A549 (cell line): ENCODE data around the gene TOMM6.

Experiments
- CHD2 ChIP-seq: fragments of 150-350 bp; IDR thresholded peaks from 2 replicates; pipeline ENCODE4 v1.6.1; 2014; ENCODE audit warnings: low read length; ENCODE audit not compliant: partially characterized antibody
- HDAC2 ChIP-seq: fragments of 200-600 bp; sonication (generic); IDR thresholded peaks from 2 replicates; pipeline ENCODE4 v1.6.1; 2016
- JUN ChIP-seq, 2 experiments: fragments of >200 bp; sonication (Bioruptor Twin); formaldehyde crosslinking; IDR thresholded peaks; 2 replicates in 1 of 2; 3 replicates in 1 of 2; pipeline ENCODE4 v1.6.1; 2016 to 2017
- RAD21 ChIP-seq, 2 experiments: fragments of >200 bp in 1 of 2; sonication (Bioruptor Twin) in 1 of 2; formaldehyde crosslinking in 1 of 2; IDR thresholded peaks in 1 of 2; conservative IDR thresholded peaks in 1 of 2; 2 replicates in 1 of 2; 3 replicates in 1 of 2; pipeline ENCODE4 v1.6.1; 2012 to 2018; ENCODE audit warnings: inconsistent platforms in 1 of 2
- RCOR1 ChIP-seq: fragments of 150-350 bp; IDR thresholded peaks from 2 replicates; pipeline ENCODE4 v1.6.1; 2014; ENCODE audit warnings: antibody characterized with exemption, low read length, low read depth
- RNF2 ChIP-seq: fragments of 200-600 bp; sonication (generic); IDR thresholded peaks from 2 replicates; pipeline ENCODE4 v1.6.1; 2016; ENCODE audit warnings: low read depth, mild to moderate bottlenecking, antibody characterized with exemption, moderate library complexity, borderline replicate concordance
- TF ChIP-seq, protein P1 (sequence below): fragments of >200 bp; sonication (Bioruptor Twin); formaldehyde crosslinking; IDR thresholded peaks from 3 replicates; pipeline ENCODE4 v1.5.1; 2016
- TF ChIP-seq, protein P2 (sequence below): IDR thresholded peaks from 2 replicates; pipeline ENCODE4 v1.6.1; 2012

DNA sequence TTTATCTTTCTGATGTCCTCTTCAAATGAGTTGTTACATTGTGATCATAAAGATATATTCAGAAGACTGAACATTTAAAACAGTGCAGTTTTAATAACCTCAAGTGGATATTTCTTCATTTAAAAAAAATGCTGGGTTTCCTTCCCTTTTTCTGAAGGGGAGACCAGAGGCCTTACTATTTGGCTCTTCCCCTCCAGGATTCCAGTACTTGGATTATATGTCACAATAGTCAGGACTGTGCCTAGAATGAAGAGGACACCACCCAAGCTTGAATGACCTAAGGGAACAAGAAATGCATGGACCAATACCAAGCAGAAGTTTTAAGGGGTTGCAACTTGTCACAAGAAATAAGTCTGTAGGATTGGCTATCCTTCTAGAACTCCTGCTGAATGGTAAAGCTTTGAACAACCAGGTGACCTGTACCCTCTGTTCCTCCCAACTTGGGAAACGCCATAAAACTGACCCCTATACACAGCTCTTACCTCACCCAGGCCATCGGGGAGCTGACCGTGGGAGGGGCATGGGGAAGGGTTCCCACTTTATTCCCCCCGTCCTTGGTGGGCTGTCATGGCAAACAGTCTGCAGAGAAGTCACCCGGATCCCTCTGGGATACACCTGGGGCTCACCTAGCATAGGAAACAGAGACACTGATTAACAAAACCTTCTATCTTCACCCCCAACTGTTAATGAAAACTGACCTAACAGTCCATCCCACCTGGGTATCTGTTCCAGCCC lies 9.8 kb upstream of the TOMM6 start:
- TF ChIP-seq, protein P1, sequence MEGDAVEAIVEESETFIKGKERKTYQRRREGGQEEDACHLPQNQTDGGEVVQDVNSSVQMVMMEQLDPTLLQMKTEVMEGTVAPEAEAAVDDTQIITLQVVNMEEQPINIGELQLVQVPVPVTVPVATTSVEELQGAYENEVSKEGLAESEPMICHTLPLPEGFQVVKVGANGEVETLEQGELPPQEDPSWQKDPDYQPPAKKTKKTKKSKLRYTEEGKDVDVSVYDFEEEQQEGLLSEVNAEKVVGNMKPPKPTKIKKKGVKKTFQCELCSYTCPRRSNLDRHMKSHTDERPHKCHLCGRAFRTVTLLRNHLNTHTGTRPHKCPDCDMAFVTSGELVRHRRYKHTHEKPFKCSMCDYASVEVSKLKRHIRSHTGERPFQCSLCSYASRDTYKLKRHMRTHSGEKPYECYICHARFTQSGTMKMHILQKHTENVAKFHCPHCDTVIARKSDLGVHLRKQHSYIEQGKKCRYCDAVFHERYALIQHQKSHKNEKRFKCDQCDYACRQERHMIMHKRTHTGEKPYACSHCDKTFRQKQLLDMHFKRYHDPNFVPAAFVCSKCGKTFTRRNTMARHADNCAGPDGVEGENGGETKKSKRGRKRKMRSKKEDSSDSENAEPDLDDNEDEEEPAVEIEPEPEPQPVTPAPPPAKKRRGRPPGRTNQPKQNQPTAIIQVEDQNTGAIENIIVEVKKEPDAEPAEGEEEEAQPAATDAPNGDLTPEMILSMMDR: no peak
- TF ChIP-seq RCOR1: no peak
- no peak for TF ChIP-seq RNF2
- TF ChIP-seq CHD2: no peak
- TF ChIP-seq RAD21 (conservative IDR thresholded peaks at IDR 0.05 in 1 of 2, IDR thresholded peaks at IDR 0.05 in 1 of 2): no peak
- TF ChIP-seq JUN (IDR thresholded peaks at IDR 0.05): no peak
- TF ChIP-seq, protein P2, sequence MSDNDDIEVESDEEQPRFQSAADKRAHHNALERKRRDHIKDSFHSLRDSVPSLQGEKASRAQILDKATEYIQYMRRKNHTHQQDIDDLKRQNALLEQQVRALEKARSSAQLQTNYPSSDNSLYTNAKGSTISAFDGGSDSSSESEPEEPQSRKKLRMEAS: no peak
- no peak for TF ChIP-seq HDAC2
